SK-N-SH (cell line): ENCODE results near the gene ADRB2.
A peak's percentile ranks its signal among the peaks of the same experiment; 100 is the strongest.

ENCODE experiments used
- CTCF ChIP-seq: fragments of 200-600 bp; sonication (generic); IDR thresholded peaks from 2 replicates; pipeline ENCODE4 v1.6.1; 2017; ENCODE audit warnings: antibody characterized with exemption, mild to moderate bottlenecking, moderate library complexity
- ELF1 ChIP-seq: IDR thresholded peaks from 2 replicates; pipeline ENCODE4 v1.4.0; 2012
- EP300 ChIP-seq, 2 experiments: IDR thresholded peaks; 2 replicates each; pipeline versions ENCODE4 v1.4.0 to v1.6.1; 2012; ENCODE audit warnings: borderline replicate concordance in 1 of 2, low read depth in 1 of 2, low read length in 1 of 2
- GABPA ChIP-seq: IDR thresholded peaks from 2 replicates; pipeline ENCODE4 v1.4.0; 2012; ENCODE audit warnings: low read depth, mild to moderate bottlenecking
- PBX3 ChIP-seq: IDR thresholded peaks from 2 replicates; pipeline ENCODE4; 2012
- POLR2AphosphoS5 ChIP-seq: IDR thresholded peaks from 2 replicates; pipeline ENCODE4 v1.6.1; 2012; ENCODE audit warnings: low read depth, low read length
- USF2 ChIP-seq: fragments of 150-350 bp; IDR thresholded peaks from 2 replicates; pipeline ENCODE4 v1.6.1; 2017; ENCODE audit warnings: antibody characterized with exemption, low read length, low read depth, borderline replicate concordance
- YY1 ChIP-seq: IDR thresholded peaks from 2 replicates; pipeline ENCODE4 v1.4.0; 2012; ENCODE audit warnings: low read depth, mild to moderate bottlenecking

- TF ChIP-seq CTCF (no peak), EP300 (IDR thresholded peaks at IDR 0.05; ENCODE audit: borderline replicate concordance in 1 of 2, low read depth in 1 of 2, low read length in 1 of 2) (no peak; a peak in 1 of 4 replicates), POLR2AphosphoS5 (no peak), YY1 (no peak), PBX3 (peak; percentile 78), ELF1 (no peak), GABPA (no peak), USF2 (no peak)
Measured at GRCh38 chr5:148805326-148806290, 20.8 kb upstream of the ADRB2 start.
